ENCODE results near the gene SH2B3.

SH2B3 gene

DNA sequence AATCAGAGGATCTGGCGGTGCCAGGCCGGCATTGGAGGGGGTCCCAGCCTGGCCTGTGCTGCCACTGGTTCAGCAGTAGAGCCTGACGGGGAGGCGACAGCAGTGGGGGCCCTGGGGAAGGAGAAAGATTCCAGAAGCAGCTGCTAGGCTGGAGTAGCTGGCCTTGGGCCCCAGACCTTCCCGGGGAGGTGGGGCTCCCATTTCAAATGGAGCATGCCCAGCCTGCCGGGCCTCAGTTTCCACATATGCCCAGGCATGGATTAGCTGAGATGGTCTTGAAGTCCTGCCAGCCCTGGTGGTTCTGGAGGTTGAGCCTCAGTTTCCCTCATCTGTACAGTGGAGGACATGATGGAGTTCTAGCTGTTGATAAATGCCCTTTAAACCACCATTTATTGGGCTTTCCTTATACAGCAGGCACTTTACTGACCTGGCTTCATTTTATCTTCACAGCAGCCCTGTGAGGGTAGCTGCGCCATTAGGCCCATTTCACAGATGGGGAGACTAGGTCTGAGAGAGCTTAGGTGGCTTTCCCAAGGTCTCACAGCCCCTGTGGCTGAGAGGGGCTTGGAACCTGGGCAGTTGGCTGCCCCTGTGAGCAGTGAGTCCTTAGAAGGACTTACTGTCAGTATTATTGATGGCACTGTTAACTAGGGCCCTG lies 21.8 kb downstream of the SH2B3 start:
- no peak for DNase-seq (ENCODE audit: low read depth in 1 of 2, low spot score in 1 of 2)

DNA sequence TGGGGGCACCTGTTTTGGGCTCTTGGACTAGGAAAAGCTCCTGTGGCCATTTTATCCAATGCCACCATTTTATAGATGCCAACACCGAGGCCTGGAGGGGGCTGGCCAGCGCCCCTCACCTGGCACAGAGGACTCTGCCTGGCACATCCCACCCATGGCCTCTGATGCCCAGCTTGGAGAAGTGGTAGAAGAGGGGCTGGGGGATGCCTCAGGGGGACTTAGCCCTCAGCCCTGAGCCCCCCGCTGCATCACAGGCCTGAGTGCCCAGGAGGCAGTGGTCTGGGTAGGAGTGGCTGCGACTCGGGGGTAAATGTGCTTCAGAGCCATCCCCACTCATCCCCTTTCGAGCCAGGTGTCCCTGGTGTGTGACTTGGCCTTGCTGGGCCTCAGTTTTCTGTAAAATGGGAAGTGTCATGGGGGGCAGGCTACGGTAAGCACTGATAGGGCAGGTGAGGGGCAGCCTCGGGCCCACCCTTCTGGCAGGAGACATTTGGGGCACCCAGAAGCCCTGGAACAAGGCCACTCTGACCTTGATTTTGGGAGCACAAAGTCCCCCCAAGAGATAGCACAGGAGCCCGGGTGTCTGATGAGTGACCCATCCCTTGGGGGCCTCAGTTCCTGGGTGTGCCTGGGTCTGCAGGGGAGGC lies 22.5 kb downstream of the SH2B3 start:
- DNase-seq (ENCODE audit: low read depth in 1 of 2, low spot score in 1 of 2): no peak

DNA sequence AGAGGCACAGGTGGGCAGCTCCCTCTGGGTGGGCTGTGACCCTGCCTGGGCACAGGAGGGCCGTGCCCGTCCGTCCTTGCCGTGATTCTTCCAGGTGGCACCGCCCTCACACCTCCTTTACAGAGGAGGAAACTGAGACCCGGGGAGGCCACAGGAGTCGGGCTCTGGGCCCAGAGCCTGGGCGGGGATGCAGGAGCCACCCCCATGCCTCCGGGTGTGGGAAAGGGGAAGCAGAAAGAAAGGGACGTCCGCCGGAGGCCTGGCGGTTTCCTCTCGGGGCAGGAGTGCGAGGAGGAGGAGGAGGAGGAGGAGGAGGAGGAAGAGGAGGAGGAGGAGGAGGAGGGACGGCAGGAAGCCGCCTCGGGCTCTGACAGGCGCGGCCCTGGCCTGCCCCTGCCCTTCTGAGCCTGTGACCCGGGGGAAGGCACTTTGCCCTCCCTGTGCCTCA lies 23.0 kb downstream of the SH2B3 start:
- no peak for DNase-seq (ENCODE audit: low read depth in 1 of 2, low spot score in 1 of 2)

DNA sequence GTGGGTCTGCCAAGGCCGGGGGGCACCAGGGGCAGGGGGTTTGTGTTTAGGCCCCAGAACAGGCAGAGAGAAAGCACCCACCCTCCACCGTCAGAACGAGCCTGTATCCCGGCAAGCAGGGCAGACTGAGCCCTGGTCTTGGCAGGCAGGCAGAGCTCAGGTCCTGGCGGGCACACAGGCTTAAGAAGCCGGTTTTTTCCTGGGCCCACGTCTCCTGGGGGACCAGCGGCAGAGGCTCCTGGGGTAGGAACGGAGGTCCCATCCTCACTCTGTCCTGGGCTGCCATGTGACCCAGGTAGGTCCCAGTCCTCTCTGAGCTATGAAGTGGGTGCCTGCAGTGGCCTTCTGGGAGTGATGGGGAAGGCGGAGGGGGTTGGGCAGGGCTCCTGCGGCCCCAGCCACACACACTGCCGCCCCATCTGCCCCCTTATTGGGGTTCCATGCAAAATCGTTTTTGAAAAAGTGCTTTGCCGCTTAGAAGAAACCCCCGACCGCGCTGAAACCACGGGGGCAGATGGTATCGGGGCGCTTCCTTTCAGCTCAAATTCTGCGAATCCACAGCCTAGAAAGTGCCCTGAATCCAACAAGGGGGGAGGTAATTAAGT lies 24.2 kb downstream of the SH2B3 start:
- DNase-seq (ENCODE audit: low read depth in 1 of 2, low spot score in 1 of 2): peak in 1 of 2 donors; percentile 52

DNA sequence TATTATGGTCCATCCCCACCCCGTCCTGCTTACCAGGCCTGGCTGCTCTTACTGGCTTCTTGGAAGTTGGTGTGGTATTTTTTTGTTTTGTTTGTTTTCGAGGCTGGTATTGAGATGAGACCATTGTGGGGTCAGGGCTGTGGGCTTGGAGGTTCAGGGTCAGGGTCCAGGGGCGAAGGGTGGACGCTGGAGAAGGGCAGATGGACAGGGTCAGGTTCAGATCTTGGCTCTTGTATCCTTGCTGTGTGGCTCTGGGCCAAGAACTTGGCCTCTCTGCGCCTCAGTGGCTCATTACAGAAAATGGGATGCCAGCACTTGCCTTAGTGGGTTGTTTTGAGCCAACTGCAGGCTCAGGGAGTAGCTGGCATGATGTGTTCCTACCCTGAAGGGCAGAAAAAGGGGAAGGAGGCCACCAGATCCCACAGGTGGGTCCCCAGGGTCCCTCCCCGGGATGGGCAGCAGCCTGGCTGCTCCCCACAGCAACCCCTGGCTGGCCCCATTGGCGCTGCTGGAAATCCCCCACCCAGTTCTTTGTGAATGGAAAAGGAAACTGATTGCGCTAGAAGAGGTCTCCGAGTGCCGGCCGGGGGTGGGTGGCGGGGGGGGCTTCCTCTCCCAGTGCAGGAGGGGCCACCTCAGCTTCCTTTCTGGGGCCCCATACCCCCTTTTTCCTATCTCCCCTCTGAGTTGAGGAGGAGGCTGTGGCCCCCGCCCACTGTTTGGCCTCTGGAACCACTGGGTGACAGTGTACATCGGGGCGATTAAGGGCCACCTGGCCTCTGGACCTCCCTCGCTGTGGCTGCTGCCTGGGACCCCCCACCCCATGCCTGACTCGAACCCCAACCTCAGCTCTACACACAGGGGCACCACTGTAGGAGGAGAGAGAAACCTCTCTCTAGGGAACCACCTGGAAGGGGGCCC lies 25.0 kb downstream of the SH2B3 start:
- peak in 1 of 2 donors; percentile 67 for DNase-seq (ENCODE audit: low read depth in 1 of 2, low spot score in 1 of 2)

DNA sequence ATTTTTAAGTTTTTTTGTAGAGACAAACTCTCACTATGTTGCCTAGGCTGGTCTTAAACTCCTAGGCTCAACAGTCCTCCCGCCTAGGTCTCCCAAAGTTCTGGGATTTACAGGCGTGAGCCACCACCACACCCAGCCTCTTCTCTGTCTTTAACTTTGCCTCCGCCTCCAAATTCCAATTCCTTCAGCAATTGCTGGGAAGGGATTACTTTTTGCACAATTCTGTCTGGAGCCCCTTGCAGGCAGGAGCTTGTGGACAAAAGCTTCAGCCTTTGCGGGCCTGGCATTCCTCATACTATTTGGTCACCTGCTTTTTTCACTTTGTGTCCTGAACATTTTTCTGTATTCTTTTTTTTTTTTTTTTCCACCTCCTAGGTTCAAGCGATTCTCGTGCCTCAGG lies 26.0 kb downstream of the SH2B3 start:
- DNase-seq (ENCODE audit: low read depth in 1 of 2, low spot score in 1 of 2): no peak

DNA sequence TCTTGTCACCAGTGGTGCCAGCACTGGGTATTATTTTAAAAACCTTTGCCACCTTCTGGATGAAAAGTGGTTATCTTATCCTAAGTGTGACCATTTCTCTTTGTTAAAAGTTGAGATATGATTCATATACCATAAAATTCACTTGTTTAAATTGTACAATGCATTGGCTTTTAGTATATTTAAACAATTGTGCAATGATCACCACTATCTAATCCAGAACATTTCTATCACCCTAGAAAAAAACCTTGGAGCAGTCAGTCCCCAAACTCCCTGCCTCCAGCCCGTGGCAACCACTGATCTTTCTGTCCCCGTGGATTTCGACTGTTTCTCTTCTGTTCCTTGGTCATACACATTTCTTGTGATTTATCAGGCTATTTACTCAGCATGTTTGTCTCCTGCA lies 28.3 kb downstream of the SH2B3 start:
- DNase-seq (ENCODE audit: low read depth in 1 of 2, low spot score in 1 of 2): no peak

DNA sequence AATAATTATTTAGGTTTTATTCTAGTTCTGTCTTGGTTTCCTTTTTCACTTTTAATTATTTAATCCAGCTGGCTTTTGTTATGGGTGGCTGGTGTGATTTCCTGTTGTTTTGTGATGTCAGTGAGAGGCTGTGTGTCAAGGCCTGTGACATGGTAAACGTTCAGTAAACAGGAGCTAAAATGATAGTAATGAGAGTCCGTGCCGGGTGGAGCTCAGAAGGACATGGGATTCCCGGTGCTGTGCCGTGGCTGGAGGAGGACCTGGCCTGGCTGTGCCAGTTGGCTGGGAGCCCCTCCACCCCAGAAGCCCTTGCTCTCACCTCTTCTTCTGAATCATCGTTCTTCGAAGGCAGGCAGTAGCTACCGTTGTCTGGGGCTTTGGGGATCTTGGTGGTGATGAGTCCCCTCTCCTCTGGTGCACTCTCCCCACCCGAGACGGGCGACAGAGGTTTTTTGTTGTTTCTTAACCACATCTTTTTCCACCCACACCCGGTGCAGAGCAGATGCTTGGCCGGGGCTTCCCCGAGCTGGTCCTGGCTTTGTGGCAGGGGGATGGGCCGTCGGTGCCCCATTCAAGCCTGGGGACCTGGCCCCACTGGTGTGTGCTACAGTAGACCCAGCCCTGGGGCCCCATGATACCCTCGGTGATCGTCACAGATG lies 29.1 kb downstream of the SH2B3 start:
- DNase-seq (ENCODE audit: low read depth in 1 of 2, low spot score in 1 of 2): peak; percentile 68 to 78

DNA sequence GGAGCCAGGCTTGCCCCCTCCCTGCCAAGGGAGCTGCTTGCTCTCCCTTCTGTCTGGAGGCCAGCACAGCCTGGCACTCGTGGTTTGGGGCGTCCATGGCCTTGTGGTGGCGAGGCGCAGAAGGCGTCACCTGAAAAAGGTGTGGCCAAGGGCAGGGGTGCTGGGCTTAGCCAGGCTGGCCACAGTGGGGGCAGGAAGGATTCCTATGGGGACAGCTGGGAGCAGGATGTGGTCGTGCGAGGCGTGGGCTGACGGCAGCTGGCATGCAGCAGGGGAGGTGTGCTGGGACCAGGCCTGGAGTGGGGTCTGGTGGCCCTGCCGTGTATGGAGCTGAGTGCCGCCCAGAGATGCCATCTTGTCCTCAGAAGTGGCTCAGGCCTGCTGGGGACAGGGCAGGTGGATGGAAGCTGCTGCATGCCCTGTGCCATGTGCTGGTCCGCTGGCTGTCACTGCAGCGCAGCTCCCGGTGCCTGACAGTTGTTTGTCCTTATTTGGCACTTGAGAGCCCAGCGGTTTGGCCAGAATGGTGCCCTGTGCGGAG lies 30.0 kb downstream of the SH2B3 start:
- no peak for DNase-seq (ENCODE audit: low read depth in 1 of 2, low spot score in 1 of 2)

DNA sequence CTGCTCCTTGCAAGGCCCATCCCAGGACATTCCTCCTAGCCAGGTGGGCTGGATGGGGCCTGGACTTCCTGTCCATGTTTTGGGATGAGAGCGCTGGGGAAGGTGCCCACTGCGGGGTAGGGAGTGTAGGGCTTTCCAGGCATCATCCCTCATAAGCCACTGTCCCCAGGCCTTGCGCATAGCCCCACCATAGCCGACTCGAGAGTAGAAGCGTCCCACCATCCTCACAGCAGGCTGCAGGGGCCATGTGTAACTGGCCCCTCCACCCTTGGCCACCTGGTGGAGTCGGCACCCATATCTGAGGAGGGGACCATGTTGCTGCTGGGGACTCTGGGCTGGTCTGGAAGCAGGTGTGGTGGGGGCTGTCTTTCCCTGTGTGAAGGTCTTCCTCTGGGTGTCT lies 30.5 kb downstream of the SH2B3 start:
- DNase-seq (ENCODE audit: low read depth in 1 of 2, low spot score in 1 of 2): no peak

DNA sequence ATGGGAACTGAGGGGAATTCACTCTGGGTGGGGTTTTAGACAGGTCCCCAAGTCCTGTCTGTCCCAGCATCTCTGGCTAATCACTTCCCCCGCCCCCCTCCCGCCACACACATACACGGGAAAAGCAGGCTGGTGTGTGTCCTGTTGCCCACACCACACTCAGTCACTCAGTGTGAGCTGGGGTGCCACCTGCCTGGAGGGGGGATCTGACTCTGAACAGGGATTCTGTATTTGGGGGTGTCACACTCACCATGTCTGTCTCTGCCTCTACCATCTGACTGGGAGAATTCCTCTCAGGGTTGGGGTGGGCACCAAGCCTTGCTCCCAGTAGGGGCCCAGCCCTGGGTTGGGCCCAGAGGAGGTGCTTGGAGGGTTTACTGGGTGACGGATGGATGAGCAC lies 31.1 kb downstream of the SH2B3 start:
- DNase-seq (ENCODE audit: low read depth in 1 of 2, low spot score in 1 of 2): no peak

DNA sequence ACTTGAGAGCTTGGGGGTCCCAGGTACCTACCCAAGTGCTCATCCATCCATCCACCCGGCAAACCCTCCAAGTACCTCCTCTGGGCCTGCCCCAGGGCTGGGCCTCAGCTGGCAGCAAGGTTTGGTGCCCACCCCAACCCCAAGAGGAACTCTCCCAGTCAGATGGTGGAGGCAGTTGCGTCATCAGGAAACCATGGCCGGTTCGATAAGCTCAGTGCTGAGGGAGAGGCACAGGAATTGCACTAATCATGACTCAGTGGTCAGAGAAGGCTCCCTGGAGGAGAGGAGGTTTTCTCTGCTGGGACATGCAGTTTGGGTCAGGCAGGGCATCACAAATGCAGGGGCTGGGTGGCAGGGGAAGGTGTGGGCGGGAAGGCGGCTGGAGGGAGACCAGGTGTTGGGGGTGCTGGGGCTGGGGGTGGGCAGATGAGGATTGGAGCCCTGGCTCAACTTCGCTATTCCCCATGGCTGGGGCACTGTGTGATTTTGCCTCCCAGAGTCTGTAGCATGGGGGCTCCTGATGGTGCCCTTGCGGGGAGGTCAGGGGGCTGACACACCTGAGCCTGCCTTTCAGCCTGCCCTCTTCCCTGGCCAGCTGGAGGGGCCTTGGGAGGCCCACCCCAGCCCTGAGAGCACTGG lies 32.2 kb downstream of the SH2B3 start:
- DNase-seq (ENCODE audit: low read depth in 1 of 2, low spot score in 1 of 2): no peak

DNA sequence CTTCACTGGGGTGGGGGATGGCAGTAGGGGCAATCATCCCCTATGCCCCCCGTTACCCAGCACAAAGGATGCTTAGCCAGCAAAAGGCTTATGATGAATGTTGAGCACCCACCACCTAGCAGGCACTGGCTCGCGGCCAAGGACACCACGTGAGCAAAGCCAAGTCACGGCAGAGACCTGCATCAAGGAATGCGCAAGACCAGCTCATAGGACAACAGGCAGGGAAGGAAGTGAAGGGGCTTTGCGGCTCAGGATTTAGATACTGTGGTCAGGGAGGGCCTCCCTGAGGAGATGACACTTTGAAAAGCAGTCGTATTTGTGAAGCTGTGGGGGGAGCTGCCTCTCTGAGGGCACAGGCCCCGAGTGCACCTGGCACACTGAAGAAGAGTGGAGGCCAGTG lies 32.8 kb downstream of the SH2B3 start:
- DNase-seq (ENCODE audit: low read depth in 1 of 2, low spot score in 1 of 2): no peak

DNA sequence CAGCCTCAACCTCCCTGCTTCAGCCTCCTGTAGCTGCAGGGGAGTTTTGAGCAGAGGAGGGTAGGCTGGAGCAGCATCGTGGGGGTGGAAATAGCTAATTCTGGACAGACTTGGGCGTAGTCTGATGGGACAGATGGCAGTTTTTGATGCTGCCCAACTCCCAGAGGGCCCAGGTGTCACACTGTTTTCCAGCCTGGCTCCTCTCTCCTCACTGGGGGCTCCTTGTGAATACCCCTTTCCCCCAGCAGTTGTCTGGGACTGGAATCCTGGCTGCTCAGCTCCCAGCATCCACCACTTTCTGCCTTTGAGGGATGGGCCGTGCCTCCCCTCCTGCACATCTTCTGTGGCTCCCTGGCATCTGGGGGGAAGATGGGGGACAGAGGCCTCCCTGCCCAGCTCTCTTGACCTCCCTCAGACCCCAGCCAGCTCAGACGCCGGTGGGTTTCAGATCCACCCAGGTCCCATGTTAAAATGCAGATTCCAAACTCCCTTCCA lies 34.0 kb downstream of the SH2B3 start:
- DNase-seq (ENCODE audit: low read depth in 1 of 2, low spot score in 1 of 2): no peak

DNA sequence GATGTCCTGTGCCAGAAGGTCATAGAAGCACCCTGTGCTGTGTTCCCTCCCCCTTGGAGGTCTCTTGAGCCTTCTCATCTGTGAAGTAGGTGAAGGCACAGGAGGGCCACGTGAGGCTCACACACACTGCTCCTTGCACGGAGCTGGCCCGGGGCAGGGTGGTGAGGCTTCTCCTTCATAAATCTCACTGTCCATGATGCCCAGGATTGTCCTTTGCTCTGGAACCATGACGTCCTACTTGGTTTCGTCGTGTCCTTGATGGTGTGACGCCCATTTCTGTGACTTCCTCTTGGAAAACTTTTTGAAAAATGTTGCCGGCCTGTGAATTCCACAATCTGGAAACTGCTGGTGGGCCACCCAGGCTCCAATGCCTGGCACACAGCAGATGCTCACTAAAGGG lies 34.4 kb downstream of the SH2B3 start:
- DNase-seq (ENCODE audit: low read depth in 1 of 2, low spot score in 1 of 2): no peak

DNA sequence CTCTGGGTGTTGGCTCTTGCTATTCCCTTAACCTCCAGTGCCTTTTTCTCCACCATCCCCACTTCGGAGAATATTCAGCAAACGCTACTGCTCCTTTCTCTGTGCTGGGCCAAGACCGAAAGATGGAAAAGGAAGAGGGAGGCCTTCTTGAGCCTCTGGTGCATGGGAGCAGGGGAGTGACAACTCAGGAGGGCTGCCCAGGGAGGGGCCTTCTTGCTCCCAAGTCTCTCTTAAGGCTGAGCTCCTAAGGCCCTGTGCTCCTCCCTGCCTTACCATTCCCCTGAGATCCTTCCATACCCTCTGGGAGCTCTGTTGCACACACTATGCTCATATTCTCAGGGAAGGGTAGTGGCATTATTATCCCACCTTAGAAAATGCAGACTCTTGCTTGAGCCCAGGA lies 34.9 kb downstream of the SH2B3 start:
- DNase-seq (ENCODE audit: low read depth in 1 of 2, low spot score in 1 of 2): no peak

DNA sequence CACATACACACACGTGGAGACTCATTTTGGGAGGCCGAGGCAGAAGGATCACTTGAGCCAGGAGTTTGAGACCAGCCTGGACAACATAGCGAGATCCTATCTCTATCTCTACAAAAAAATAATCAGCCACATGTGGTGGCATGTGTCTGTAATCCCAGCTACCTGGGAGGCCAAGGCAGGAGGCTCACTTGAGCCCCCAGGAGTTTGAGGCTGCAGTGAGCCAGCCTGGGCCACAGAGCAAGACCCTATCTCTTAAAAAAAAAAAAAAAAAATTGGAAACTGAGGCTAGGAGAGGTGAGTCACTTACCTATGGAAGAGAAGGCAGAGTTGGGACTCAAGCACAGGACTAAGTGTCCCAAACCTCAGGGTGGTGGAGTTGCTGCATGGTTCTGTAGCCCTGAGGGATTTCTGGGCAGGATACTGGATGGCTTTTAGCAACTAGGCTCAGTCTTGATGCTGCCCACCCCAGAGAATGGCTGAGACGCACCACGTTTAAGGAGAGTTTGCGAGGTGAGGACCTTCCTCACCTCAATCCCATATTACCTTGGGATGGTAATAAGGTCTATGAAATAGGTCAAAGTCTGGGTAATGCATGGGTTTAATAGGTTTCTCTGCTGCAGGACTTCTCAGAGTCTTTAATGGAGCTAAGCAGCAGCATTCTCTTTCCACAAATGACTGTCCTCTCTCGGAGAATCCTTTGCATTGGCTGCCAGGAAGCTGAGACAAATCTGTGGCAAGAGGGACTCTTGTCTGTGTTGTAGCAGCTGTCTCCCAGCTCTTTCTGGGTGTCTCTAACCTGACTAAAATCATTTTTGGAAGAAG lies 35.6 kb downstream of the SH2B3 start:
- DNase-seq (ENCODE audit: low read depth in 1 of 2, low spot score in 1 of 2): no peak

DNA sequence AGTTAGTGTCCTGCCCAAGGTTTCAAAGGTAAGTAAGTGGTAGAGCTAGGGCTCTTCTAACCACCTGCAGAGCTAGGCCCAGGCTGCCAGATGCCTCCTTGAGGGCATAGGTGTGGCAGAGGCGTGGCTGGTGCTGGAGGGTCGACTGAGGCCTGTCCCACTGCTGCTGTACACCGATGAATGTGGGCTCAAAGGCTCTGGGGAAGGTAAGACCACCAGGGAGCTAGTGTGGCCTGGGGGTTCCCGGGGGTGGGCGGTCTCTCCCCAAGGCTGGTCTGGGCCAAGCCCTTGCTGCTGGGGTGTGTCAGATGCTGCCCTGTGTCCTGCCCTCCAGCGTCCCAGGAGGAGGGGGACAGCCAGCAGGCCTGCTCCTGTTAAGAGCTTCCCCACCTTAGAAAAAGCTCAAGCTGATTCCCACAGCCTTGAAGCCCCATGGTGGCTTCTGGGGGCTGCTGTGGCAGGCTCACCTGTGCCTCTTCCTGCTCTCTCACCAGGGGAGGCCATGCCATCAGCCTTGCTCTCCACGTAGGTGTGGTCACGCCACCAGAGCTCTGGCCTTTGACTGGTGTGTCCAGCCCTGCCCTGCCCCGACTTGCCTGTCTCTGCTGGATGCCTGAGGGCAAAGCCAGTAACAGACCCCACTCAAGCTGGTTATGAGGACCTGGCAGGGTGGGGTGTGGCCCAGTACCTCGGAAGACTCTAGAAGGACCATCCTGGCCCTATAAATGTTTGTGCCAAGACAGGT lies 36.8 kb downstream of the SH2B3 start:
- DNase-seq (ENCODE audit: low read depth in 1 of 2, low spot score in 1 of 2): no peak

DNA sequence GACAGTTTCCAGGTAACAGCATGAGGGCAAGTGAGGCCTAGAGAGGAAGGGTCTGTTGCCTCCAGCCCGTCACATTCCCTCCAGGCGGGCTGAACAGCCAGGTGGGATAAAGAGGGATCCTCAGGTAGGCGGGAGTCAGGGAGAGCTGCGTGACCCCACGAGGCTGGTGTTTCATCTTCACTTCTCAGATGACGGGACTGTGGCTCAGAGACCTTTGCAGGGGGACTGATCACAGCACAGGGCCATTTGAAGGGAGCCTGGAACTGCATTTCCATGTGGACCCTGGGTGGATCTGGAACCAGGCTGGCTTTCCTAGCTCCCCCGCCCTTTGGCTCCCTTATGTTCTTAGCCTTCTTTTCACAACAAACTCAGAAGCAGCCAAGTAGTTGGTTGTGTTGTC lies 37.4 kb downstream of the SH2B3 start:
- no peak for DNase-seq (ENCODE audit: low read depth in 1 of 2, low spot score in 1 of 2)
